AG04449 (cell line): Measurements from ENCODE around the gene IFT57.

Experiments
- CTCF ChIA-PET: fragments of 350-600 bp; formaldehyde crosslinking; extraction: SDS; loops from one replicate; lab custom pipeline; 2021; ENCODE audit warnings: antibody characterized with exemption; lab: Yijun Ruan, JAX
- POLR2A ChIA-PET: fragments of 400-600, 350-600 bp; formaldehyde crosslinking; extraction: SDS; loops from one replicate; lab custom pipeline; 2020; ENCODE audit warnings: antibody characterized with exemption, inconsistent platforms; lab: Yijun Ruan, JAX
- DNase-seq: peaks from one replicate; pipeline ENCODE4 v3.0.0-alpha.2; 2010; ENCODE audit warnings: low read depth, low spot score
- H3K4me3 ChIP-seq: 2 replicates; pipeline ENCODE4 v1.5.1; 2011; ENCODE audit warnings: low read depth, mild to moderate bottlenecking, control low read depth, low read length
- CTCF ChIP-seq: IDR thresholded peaks from one replicate; pipeline ENCODE4 v1.5.1; 2011; ENCODE audit warnings: mild to moderate bottlenecking, moderate library complexity, low read length, control low read depth, inconsistent platforms; ENCODE audit not compliant: insufficient read depth; ENCODE audit errors: missing control alignments

The IFT57 gene

GRCh38 chr3:108177536-108177935 is 44.7 kb downstream of the IFT57 start:
- no peak overlapping the region for H3K4me3 ChIP-seq
- POLR2A ChIA-PET = no interaction called here
- CTCF ChIA-PET = interaction anchor here (0.6 to 1.1 kb wide), 3 partner anchors 19 to 283 kb away, joined by 3 read pairs; no protein-coding TSS in a partner anchor
- DNase-seq = no peak
- TF ChIP-seq CTCF = no peak

GRCh38 chr3:108175352-108175751 is 46.9 kb downstream of the IFT57 start:
- ChIA-PET POLR2A (no interaction called here), CTCF (no interaction called here)
- no peak overlapping the region for H3K4me3 ChIP-seq
- TF ChIP-seq CTCF = no peak
- DNase-seq = no peak

- ChIA-PET POLR2A (no interaction called here), CTCF (interaction anchor here (1.0 kb wide), 1 partner anchor 8 kb away, joined by 3 read pairs; no protein-coding TSS in a partner anchor)
- DNase-seq = no peak
- no peak for TF ChIP-seq CTCF
- H3K4me3 ChIP-seq = no peak overlapping the region
These were observed 51.1 kb downstream of the IFT57 start for GRCh38 chr3:108171106-108171505.

GRCh38 chr3:108164391-108164790 is 57.8 kb downstream of the IFT57 start:
- CTCF ChIA-PET = interaction anchor here (3.2 kb wide), 1 partner anchor 11 kb away, joined by 22 read pairs; no protein-coding TSS in a partner anchor
- POLR2A ChIA-PET = no interaction called here

GRCh38 chr3:108159865-108160264 is 62.4 kb downstream of the IFT57 start:
- no peak for DNase-seq
- H3K4me3 ChIP-seq = no peak overlapping the region
- TF ChIP-seq CTCF = no peak
- ChIA-PET POLR2A (no interaction called here), CTCF (no interaction called here)

More at GRCh38 chr3:108164391-108164790, 57.8 kb downstream of the IFT57 start:
- no peak for DNase-seq
- H3K4me3 ChIP-seq = no peak overlapping the region
- no peak for TF ChIP-seq CTCF

- ChIA-PET POLR2A (no interaction called here), CTCF (interaction anchor here (1.8 kb wide), 1 partner anchor 19 kb away, joined by 3 read pairs; no protein-coding TSS in a partner anchor)
- TF ChIP-seq CTCF = no peak
These were observed 63.1 kb downstream of the IFT57 start for GRCh38 chr3:108159105-108159504.

More at GRCh38 chr3:108159105-108159504, 63.1 kb downstream of the IFT57 start:
- no peak overlapping the region for H3K4me3 ChIP-seq
- no peak for DNase-seq
